ENCODE results near the gene LDLRAD3. TPM values are rescaled to one million over a fixed set of nuclear protein-coding genes. Genes with fewer than 3 reads are reported as not detected.

LDLRAD3 gene
- polyA plus RNA-seq, 1 of the 3 experiments (the other 2 are of a cell fraction): 10.6 TPM

DNA sequence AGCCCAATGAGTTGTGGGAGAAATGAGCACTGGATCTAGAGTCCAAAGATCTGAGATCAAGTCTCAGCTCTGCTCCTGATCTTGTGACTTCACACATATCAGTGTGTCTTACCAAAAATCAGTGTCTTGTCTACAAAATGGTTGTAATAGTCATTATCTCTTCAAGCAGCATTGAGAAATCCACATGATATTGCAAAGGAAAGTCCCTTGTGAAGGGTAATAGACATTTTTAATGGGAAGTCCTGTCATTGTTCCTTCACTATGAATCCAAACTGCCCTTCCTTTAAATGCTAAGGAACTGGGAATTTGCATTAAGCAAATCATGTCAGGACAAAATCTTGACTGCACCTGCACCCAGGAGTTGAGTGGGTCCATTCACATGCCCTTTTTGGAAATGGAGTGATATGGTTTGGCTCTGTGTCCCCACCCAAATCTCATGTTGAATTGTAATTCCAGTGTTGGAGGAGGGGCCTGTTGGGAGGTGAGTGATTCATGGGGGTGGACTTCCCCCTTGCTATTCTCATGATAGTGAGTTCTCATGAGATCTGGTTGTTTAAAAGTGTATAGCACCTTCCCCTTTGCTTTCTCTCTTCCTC, 294.3 kb downstream of the LDLRAD3 start (continued):
- TF ChIP-seq, protein P1, sequence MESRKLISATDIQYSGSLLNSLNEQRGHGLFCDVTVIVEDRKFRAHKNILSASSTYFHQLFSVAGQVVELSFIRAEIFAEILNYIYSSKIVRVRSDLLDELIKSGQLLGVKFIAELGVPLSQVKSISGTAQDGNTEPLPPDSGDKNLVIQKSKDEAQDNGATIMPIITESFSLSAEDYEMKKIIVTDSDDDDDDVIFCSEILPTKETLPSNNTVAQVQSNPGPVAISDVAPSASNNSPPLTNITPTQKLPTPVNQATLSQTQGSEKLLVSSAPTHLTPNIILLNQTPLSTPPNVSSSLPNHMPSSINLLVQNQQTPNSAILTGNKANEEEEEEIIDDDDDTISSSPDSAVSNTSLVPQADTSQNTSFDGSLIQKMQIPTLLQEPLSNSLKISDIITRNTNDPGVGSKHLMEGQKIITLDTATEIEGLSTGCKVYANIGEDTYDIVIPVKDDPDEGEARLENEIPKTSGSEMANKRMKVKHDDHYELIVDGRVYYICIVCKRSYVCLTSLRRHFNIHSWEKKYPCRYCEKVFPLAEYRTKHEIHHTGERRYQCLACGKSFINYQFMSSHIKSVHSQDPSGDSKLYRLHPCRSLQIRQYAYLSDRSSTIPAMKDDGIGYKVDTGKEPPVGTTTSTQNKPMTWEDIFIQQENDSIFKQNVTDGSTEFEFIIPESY (IDR thresholded peaks at IDR 0.05; ENCODE audit: borderline replicate concordance, low read depth): no peak
- no peak for TF ChIP-seq GATA2 (CRISPR knock-in tag; IDR thresholded peaks at IDR 0.05)

DNA sequence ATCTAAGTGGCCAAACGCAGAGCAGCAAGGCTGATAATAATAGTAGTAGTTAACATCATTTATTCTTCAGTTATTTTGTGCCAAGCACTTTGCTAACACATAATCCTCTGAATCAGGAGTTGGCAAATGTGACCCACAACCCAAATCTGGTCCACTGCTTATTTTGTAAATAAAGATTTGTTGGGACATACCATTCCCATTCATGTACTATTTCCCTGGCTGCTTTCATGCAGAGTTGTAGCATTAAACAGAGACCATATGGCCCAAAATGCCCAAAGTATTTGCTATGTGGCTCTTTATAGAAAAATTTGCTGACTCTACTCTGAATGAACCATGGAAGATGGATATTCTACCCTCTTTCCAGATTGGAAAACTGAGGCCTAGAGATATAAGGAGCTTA, 295.0 kb downstream of the LDLRAD3 start:
- Histone ChIP-seq H2AFZ (ENCODE audit: low read depth) (no peak overlapping the region), H4K20me1 (ENCODE audit: insufficient read depth) (no peaks in the 10 kb centered on the region), H3K9me3 (no peaks in the 10 kb centered on the region), H3K9ac (no peak overlapping the region), H3K4me1 (ENCODE audit: control insufficient read depth in 1 of 2, insufficient read depth in 2 of 2, low read depth in 1 of 2, low read length in 1 of 2) (peaks cover 0 to 4% of the 10 kb centered on the region in 2 experiments; a peak in 1 of 4 replicates), H3K27ac (ENCODE audit: low read depth in 2 of 2, low read length in 1 of 2) (no peak overlapping the region), H3F3A (replicated peaks; ENCODE audit: insufficient read depth) (no peaks in the 10 kb centered on the region), H3K4me2 (no peak overlapping the region), H3K79me2 (ENCODE audit: insufficient read depth) (no peaks in the 10 kb centered on the region), H3K27me3 (ENCODE audit: insufficient read depth) (no peaks in the 10 kb centered on the region), H3K9me2 (no peaks in the 10 kb centered on the region), H3K36me3 (replicated peaks in 1 of 2; ENCODE audit: control insufficient read depth in 1 of 2, insufficient read depth in 2 of 2, low read length in 1 of 2) (no peaks in the 10 kb centered on the region), H3K4me3 (ENCODE audit: low read depth in 2 of 2, low read length in 1 of 2) (no peak overlapping the region)
- ChIA-PET CTCF (interaction anchor here (1.1 to 1.3 kb wide), 2 partner anchors 14 to 417 kb away, joined by 3 to 4 read pairs; no protein-coding TSS in a partner anchor), POLR2A (no interaction called here)
- no peak for DNase-seq
- 95% methylated on average over 1 of the region's 1 CpG for WGBS (ENCODE audit: low lambda C conversion rate)
- TF ChIP-seq RFX5 (IDR thresholded peaks at IDR 0.05; ENCODE audit: low read length): no peak

DNA sequence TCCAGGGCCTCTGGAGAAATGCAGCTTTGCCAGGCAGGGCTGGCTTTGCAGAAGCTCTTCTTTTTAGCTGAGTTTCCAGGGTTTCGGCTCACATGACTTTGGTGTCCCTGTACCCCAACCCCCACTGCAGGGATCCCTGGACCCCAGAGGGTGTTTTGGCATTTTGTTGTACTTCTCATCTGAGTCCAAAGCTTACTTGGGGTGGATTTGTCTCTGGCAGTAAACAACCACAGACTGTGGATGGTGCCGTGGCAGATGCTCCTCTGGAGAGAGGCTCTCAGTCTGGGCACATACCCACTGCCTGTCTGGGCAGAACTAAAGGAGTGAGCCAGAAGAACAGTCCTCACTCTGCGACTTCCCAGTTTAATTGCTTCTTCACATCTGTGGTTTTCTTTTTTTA, 295.8 kb downstream of the LDLRAD3 start:
- Histone ChIP-seq H3K4me2 (no peak overlapping the region), H3K79me2 (ENCODE audit: insufficient read depth) (no peaks in the 10 kb centered on the region), H3K9ac (no peak overlapping the region), H3K27ac (ENCODE audit: low read depth in 2 of 2, low read length in 1 of 2) (no peak overlapping the region), H3F3A (replicated peaks; ENCODE audit: insufficient read depth) (no peaks in the 10 kb centered on the region), H2AFZ (ENCODE audit: low read depth) (no peak overlapping the region), H3K4me3 (ENCODE audit: low read depth in 2 of 2, low read length in 1 of 2) (no peak overlapping the region), H4K20me1 (ENCODE audit: insufficient read depth) (no peaks in the 10 kb centered on the region), H3K9me2 (no peaks in the 10 kb centered on the region), H3K36me3 (replicated peaks in 1 of 2; ENCODE audit: control insufficient read depth in 1 of 2, insufficient read depth in 2 of 2, low read length in 1 of 2) (no peaks in the 10 kb centered on the region), H3K9me3 (no peaks in the 10 kb centered on the region), H3K4me1 (ENCODE audit: control insufficient read depth in 1 of 2, insufficient read depth in 2 of 2, low read depth in 1 of 2, low read length in 1 of 2) (peaks cover 0 to 4% of the 10 kb centered on the region in 2 experiments; a peak in 1 of 4 replicates), H3K27me3 (ENCODE audit: insufficient read depth) (no peaks in the 10 kb centered on the region)
- no peak for DNase-seq
- WGBS (ENCODE audit: low lambda C conversion rate): 97% methylated on average over 2 of the region's 3 CpGs
- POLR2A ChIA-PET: no interaction called here
- no peak for TF ChIP-seq YY1 (IDR thresholded peaks at IDR 0.05; ENCODE audit: low read depth)
- CTCF ChIA-PET: interaction anchor here (1.1 kb wide), 1 partner anchor 417 kb away, joined by 3 read pairs; no protein-coding TSS in a partner anchor

DNA sequence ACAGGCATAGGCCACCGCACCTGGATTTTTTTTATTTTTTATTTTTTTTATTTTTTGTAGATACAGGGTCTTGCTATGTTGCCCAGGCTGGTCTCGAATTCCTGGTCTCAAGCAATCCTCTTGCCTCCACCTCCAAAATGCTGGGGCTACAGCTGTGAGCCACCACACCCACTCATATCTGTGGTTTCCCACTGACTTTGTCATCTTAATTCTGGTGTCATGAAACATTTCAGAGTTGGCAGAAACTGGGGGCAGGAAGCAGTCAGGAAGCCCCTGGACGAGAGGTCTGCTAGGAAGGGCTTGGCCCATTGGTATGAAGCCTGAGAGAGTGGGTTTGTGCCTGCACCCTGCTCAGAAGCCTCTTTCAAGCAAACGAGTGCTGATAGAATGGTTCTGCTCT, 296.3 kb downstream of the LDLRAD3 start:
- H3K27me3 ChIP-seq (ENCODE audit: insufficient read depth): no peaks in the 10 kb centered on the region
- 78% methylated on average over 4 of the region's 4 CpGs for WGBS (ENCODE audit: low lambda C conversion rate)
- H3K27ac ChIP-seq (ENCODE audit: low read depth in 2 of 2, low read length in 1 of 2): no peak overlapping the region
- TF ChIP-seq NRF1 (IDR thresholded peaks at IDR 0.05; ENCODE audit: low read depth, low read length): no peak
- no peak for TF ChIP-seq FOXM1 (IDR thresholded peaks at IDR 0.05; ENCODE audit: low read depth)
- TF ChIP-seq TAF1 (IDR thresholded peaks at IDR 0.05; ENCODE audit: borderline replicate concordance, low read depth, low read length): no peak
- TF ChIP-seq, protein P2, sequence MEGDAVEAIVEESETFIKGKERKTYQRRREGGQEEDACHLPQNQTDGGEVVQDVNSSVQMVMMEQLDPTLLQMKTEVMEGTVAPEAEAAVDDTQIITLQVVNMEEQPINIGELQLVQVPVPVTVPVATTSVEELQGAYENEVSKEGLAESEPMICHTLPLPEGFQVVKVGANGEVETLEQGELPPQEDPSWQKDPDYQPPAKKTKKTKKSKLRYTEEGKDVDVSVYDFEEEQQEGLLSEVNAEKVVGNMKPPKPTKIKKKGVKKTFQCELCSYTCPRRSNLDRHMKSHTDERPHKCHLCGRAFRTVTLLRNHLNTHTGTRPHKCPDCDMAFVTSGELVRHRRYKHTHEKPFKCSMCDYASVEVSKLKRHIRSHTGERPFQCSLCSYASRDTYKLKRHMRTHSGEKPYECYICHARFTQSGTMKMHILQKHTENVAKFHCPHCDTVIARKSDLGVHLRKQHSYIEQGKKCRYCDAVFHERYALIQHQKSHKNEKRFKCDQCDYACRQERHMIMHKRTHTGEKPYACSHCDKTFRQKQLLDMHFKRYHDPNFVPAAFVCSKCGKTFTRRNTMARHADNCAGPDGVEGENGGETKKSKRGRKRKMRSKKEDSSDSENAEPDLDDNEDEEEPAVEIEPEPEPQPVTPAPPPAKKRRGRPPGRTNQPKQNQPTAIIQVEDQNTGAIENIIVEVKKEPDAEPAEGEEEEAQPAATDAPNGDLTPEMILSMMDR (IDR thresholded peaks at IDR 0.05): no peak
- TF ChIP-seq NFIC (IDR thresholded peaks at IDR 0.05; ENCODE audit: borderline replicate concordance): no peak
- TF ChIP-seq TEAD4 (IDR thresholded peaks at IDR 0.05; ENCODE audit: borderline replicate concordance, insufficient read depth): no peak
- DNase-seq: no peak
- no peak overlapping the region for H3K9ac ChIP-seq
- peaks cover 0 to 4% of the 10 kb centered on the region in 2 experiments; a peak in 1 of 4 replicates for H3K4me1 ChIP-seq (ENCODE audit: control insufficient read depth in 1 of 2, insufficient read depth in 2 of 2, low read depth in 1 of 2, low read length in 1 of 2)
- H2AFZ ChIP-seq (ENCODE audit: low read depth): no peak overlapping the region
- ChIA-PET POLR2A (no interaction called here), CTCF (interaction anchor here (2.4 kb wide), 1 partner anchor 19 kb away, joined by 7 read pairs; no protein-coding TSS in a partner anchor)
- H3K4me3 ChIP-seq (ENCODE audit: low read depth in 2 of 2, low read length in 1 of 2): no peak overlapping the region
- H3K9me3 ChIP-seq: no peaks in the 10 kb centered on the region
- no peaks in the 10 kb centered on the region for H3F3A ChIP-seq (replicated peaks; ENCODE audit: insufficient read depth)
- H3K79me2 ChIP-seq (ENCODE audit: insufficient read depth): no peaks in the 10 kb centered on the region
- no peaks in the 10 kb centered on the region for H3K36me3 ChIP-seq (replicated peaks in 1 of 2; ENCODE audit: control insufficient read depth in 1 of 2, insufficient read depth in 2 of 2, low read length in 1 of 2)
- no peaks in the 10 kb centered on the region for H3K9me2 ChIP-seq
- H4K20me1 ChIP-seq (ENCODE audit: insufficient read depth): no peaks in the 10 kb centered on the region
- H3K4me2 ChIP-seq: no peak overlapping the region

Measured in SK-N-SH (cell line).